HEK293 (cell line): Measurements from ENCODE around the gene UGT2A3.

Experiments used
- CTCF ChIA-PET: fragments of 350-600 bp; formaldehyde crosslinking; extraction: SDS; loops from one replicate; lab custom pipeline; 2021; ENCODE audit warnings: antibody characterized with exemption; lab: Yijun Ruan, JAX
- POLR2A ChIA-PET: fragments of 300-600 bp; formaldehyde crosslinking; extraction: SDS; loops from one replicate; lab custom pipeline; 2020; ENCODE audit warnings: antibody characterized with exemption, inconsistent platforms; lab: Yijun Ruan, JAX
- H3K27ac ChIP-seq: fragments of 200-500 bp; sonication (Bioruptor generic); 2 replicates; pipeline ENCODE4 v1.5.1; 2014; ENCODE audit warnings: low read depth, low read length, control low read depth, inconsistent platforms; ENCODE audit errors: extremely low read depth
- H3K36me3 ChIP-seq, 2 experiments: fragments of 200-500 bp in 1 of 2; sonication (Bioruptor generic) in 1 of 2; 1 replicate in 1 of 2; 2 replicates in 1 of 2; pipeline ENCODE4 v1.5.1; 2014 to 2017; ENCODE audit warnings: inconsistent platforms in 2 of 2, low read length in 2 of 2; ENCODE audit not compliant: control insufficient read depth in 2 of 2, insufficient read depth in 1 of 2
- H3K4me1 ChIP-seq: fragments of 200-500 bp; sonication (Bioruptor generic); 2 replicates; pipeline ENCODE4 v1.5.1; 2014; ENCODE audit warnings: mild to moderate bottlenecking, low read length, inconsistent platforms; ENCODE audit not compliant: control insufficient read depth, insufficient read depth
- H3K4me3 ChIP-seq: 2 replicates; pipeline ENCODE4 v1.5.1; 2011; ENCODE audit warnings: low read depth, mild to moderate bottlenecking, control low read depth, low read length, moderate library complexity
- H3K9me3 ChIP-seq: fragments of 200-500 bp; sonication (Bioruptor generic); 2 replicates; pipeline ENCODE4 v1.5.1; 2014; ENCODE audit warnings: low read depth, low read length, inconsistent platforms; ENCODE audit not compliant: control insufficient read depth, insufficient read depth
- BCL11B ChIP-seq: fragments of 450-650 bp; formaldehyde crosslinking; IDR thresholded peaks from 2 replicates; pipeline ENCODE4 v1.5.1; 2016; ENCODE audit warnings: low read depth, missing biosample characterization, missing genetic modification characterization
- GLIS1 ChIP-seq: fragments of 450-650 bp; formaldehyde crosslinking; IDR thresholded peaks from 2 replicates; pipeline ENCODE4 v1.5.1; 2016; ENCODE audit warnings: missing biosample characterization, missing genetic modification characterization
- IKZF3 ChIP-seq: fragments of 450-650 bp; IDR thresholded peaks from 2 replicates; pipeline ENCODE4 v1.5.0; 2018; ENCODE audit warnings: missing biosample characterization, mild to moderate bottlenecking, missing genetic modification characterization, moderate library complexity
- KLF1 ChIP-seq: fragments of 450-650 bp; formaldehyde crosslinking; IDR thresholded peaks from 2 replicates; pipeline ENCODE4 v1.5.1; 2016; ENCODE audit warnings: missing biosample characterization, missing genetic modification characterization
- PBX3 ChIP-seq: sonication (generic); formaldehyde crosslinking; IDR thresholded peaks from 2 replicates; pipeline ENCODE4 v1.8.1; 2022; ENCODE audit warnings: mild to moderate bottlenecking, moderate library complexity, missing genetic modification reagents
- SP7 ChIP-seq: fragments of 450-650 bp; formaldehyde crosslinking; IDR thresholded peaks from 2 replicates; pipeline ENCODE4 v1.5.1; 2016; ENCODE audit warnings: missing biosample characterization, missing genetic modification characterization
- YY1 ChIP-seq: fragments of 450-650 bp; formaldehyde crosslinking; IDR thresholded peaks from 2 replicates; pipeline ENCODE4 v1.5.1; 2018; ENCODE audit warnings: missing biosample characterization, missing genetic modification characterization
- YY2 ChIP-seq: fragments of 450-650 bp; formaldehyde crosslinking; IDR thresholded peaks from 2 replicates; pipeline ENCODE4 v1.5.1; 2016; ENCODE audit warnings: missing biosample characterization, missing genetic modification characterization
- ZNF121 ChIP-seq: fragments of 450-650 bp; formaldehyde crosslinking; IDR thresholded peaks from 2 replicates; pipeline ENCODE4 v1.5.1; 2016; ENCODE audit warnings: missing biosample characterization, missing genetic modification characterization
- ZNF138 ChIP-seq: fragments of 450-650 bp; formaldehyde crosslinking; IDR thresholded peaks from 2 replicates; pipeline ENCODE4 v1.5.1; 2016; ENCODE audit warnings: missing biosample characterization, missing genetic modification characterization, borderline replicate concordance
- ZNF140 ChIP-seq: fragments of 450-650 bp; formaldehyde crosslinking; IDR thresholded peaks from 2 replicates; pipeline ENCODE4 v1.5.1; 2016; ENCODE audit warnings: missing biosample characterization, missing genetic modification characterization
- ZNF169 ChIP-seq: fragments of 450-650 bp; formaldehyde crosslinking; IDR thresholded peaks from 2 replicates; pipeline ENCODE4 v1.5.1; 2016; ENCODE audit warnings: missing biosample characterization, missing genetic modification characterization
- ZNF239 ChIP-seq: fragments of 450-650 bp; formaldehyde crosslinking; IDR thresholded peaks from 2 replicates; pipeline ENCODE4 v1.5.1; 2016; ENCODE audit warnings: missing biosample characterization, missing genetic modification characterization
- ZNF280C ChIP-seq: fragments of 450-650 bp; formaldehyde crosslinking; IDR thresholded peaks from 2 replicates; pipeline ENCODE4 v1.5.1; 2016; ENCODE audit warnings: missing biosample characterization, missing genetic modification characterization
- ZNF426 ChIP-seq: fragments of 450-650 bp; formaldehyde crosslinking; IDR thresholded peaks from 2 replicates; pipeline ENCODE4 v1.5.1; 2017; ENCODE audit warnings: missing biosample characterization, missing genetic modification characterization, mild to moderate bottlenecking, inconsistent platforms, moderate library complexity
- ZNF544 ChIP-seq: fragments of 450-650 bp; formaldehyde crosslinking; IDR thresholded peaks from 2 replicates; pipeline ENCODE4 v1.5.0; 2017; ENCODE audit warnings: missing biosample characterization, missing genetic modification characterization
- ZNF549 ChIP-seq: fragments of 450-650 bp; IDR thresholded peaks from 2 replicates; pipeline ENCODE4 v1.5.1; 2018; ENCODE audit warnings: missing biosample characterization, missing genetic modification characterization, mild to moderate bottlenecking, inconsistent platforms, moderate library complexity
- ZNF561 ChIP-seq: fragments of 450-650 bp; IDR thresholded peaks from 2 replicates; pipeline ENCODE4 v1.5.1; 2018; ENCODE audit warnings: missing biosample characterization, missing genetic modification characterization, borderline replicate concordance
- ZNF624 ChIP-seq: fragments of 450-650 bp; formaldehyde crosslinking; IDR thresholded peaks from 2 replicates; pipeline ENCODE4 v1.5.1; 2017; ENCODE audit warnings: missing biosample characterization, missing genetic modification characterization
- ZNF670 ChIP-seq: fragments of 450-650 bp; formaldehyde crosslinking; IDR thresholded peaks from 2 replicates; pipeline ENCODE4 v1.5.1; 2016; ENCODE audit warnings: missing biosample characterization, missing genetic modification characterization, low read depth
- ZNF677 ChIP-seq: fragments of 450-650 bp; IDR thresholded peaks from 2 replicates; pipeline ENCODE4 v1.5.0; 2018; ENCODE audit warnings: missing biosample characterization, mild to moderate bottlenecking, missing genetic modification characterization, moderate library complexity
- ZNF768 ChIP-seq: fragments of 450-650 bp; formaldehyde crosslinking; IDR thresholded peaks from 2 replicates; pipeline ENCODE4 v1.5.1; 2018; ENCODE audit warnings: missing biosample characterization, mild to moderate bottlenecking, missing genetic modification characterization
- ZNF792 ChIP-seq: fragments of 450-650 bp; formaldehyde crosslinking; IDR thresholded peaks from 2 replicates; pipeline ENCODE4 v1.5.1; 2016; ENCODE audit warnings: missing biosample characterization, missing genetic modification characterization
- TF ChIP-seq, protein P1 (sequence below): fragments of 450-650 bp; formaldehyde crosslinking; IDR thresholded peaks from 2 replicates; pipeline ENCODE4 v1.5.1; 2016; ENCODE audit warnings: missing biosample characterization, missing genetic modification characterization
- TF ChIP-seq, protein P2 (sequence below): fragments of 450-650 bp; formaldehyde crosslinking; IDR thresholded peaks from 2 replicates; pipeline ENCODE4 v1.5.1; 2016; ENCODE audit warnings: missing biosample characterization, missing genetic modification characterization
- TF ChIP-seq, protein P3 (sequence below): fragments of 450-650 bp; formaldehyde crosslinking; IDR thresholded peaks from 2 replicates; pipeline ENCODE4 v1.5.1; 2016; ENCODE audit warnings: missing biosample characterization, missing genetic modification characterization
- TF ChIP-seq, protein P4 (sequence below): fragments of 450-650 bp; formaldehyde crosslinking; IDR thresholded peaks from 2 replicates; pipeline ENCODE4 v1.5.1; 2017; ENCODE audit warnings: missing biosample characterization, missing genetic modification characterization

UGT2A3 gene

DNA sequence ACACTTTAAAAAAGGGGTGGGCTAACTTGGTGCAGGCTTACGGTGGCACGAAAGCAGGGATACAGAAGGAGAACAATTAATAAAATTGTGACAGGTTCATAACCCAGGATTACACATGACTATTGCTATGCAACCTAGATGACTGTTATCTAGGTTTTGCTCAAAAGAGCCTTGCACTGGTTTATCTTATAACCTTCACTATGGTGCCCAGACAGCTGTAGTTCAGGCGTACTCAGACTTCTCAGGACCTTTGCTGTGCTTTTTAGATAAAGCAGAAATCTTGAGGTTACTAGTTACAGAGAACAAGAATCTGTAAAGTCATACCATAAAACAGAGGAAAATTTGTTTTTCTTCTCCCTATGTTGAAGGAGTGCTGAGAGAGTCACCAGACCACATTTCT lies 44.4 kb downstream of the UGT2A3 start:
- ChIA-PET CTCF (no interaction called here), POLR2A (no interaction called here)
- Histone ChIP-seq H3K9me3 (no peaks in the 10 kb centered on the region), H3K27ac (no peak overlapping the region), H3K4me1 (no peaks in the 10 kb centered on the region)
- TF ChIP-seq ZNF138 (tag by site-specific recombination) (no peak), ZNF239 (tag by site-specific recombination) (no peak), PBX3 (CRISPR knock-in tag) (no peak), GLIS1 (tag by site-specific recombination) (no peak), ZNF768 (tag by site-specific recombination) (no peak), ZNF624 (tag by site-specific recombination) (no peak), ZNF677 (tag by site-specific recombination) (no peak), BCL11B (no peak), YY2 (tag by site-specific recombination) (no peak), ZNF544 (tag by site-specific recombination) (no peak), ZNF670 (tag by site-specific recombination) (no peak), ZNF561 (tag by site-specific recombination) (no peak), IKZF3 (tag by site-specific recombination) (no peak)
- TF ChIP-seq, protein P1, sequence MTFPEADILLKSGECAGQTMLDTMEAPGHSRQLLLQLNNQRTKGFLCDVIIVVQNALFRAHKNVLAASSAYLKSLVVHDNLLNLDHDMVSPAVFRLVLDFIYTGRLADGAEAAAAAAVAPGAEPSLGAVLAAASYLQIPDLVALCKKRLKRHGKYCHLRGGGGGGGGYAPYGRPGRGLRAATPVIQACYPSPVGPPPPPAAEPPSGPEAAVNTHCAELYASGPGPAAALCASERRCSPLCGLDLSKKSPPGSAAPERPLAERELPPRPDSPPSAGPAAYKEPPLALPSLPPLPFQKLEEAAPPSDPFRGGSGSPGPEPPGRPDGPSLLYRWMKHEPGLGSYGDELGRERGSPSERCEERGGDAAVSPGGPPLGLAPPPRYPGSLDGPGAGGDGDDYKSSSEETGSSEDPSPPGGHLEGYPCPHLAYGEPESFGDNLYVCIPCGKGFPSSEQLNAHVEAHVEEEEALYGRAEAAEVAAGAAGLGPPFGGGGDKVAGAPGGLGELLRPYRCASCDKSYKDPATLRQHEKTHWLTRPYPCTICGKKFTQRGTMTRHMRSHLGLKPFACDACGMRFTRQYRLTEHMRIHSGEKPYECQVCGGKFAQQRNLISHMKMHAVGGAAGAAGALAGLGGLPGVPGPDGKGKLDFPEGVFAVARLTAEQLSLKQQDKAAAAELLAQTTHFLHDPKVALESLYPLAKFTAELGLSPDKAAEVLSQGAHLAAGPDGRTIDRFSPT (tag by site-specific recombination), result no peak
- TF ChIP-seq, protein P2, sequence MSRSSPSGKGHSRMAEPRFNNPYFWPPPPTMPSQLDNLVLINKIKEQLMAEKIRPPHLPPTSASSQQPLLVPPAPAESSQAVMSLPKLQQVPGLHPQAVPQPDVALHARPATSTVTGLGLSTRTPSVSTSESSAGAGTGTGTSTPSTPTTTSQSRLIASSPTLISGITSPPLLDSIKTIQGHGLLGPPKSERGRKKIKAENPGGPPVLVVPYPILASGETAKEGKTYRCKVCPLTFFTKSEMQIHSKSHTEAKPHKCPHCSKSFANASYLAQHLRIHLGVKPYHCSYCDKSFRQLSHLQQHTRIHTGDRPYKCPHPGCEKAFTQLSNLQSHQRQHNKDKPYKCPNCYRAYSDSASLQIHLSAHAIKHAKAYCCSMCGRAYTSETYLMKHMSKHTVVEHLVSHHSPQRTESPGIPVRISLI, result no peak
- TF ChIP-seq, protein P3, sequence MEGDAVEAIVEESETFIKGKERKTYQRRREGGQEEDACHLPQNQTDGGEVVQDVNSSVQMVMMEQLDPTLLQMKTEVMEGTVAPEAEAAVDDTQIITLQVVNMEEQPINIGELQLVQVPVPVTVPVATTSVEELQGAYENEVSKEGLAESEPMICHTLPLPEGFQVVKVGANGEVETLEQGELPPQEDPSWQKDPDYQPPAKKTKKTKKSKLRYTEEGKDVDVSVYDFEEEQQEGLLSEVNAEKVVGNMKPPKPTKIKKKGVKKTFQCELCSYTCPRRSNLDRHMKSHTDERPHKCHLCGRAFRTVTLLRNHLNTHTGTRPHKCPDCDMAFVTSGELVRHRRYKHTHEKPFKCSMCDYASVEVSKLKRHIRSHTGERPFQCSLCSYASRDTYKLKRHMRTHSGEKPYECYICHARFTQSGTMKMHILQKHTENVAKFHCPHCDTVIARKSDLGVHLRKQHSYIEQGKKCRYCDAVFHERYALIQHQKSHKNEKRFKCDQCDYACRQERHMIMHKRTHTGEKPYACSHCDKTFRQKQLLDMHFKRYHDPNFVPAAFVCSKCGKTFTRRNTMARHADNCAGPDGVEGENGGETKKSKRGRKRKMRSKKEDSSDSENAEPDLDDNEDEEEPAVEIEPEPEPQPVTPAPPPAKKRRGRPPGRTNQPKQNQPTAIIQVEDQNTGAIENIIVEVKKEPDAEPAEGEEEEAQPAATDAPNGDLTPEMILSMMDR (tag by site-specific recombination), result no peak
- TF ChIP-seq, protein P4, sequence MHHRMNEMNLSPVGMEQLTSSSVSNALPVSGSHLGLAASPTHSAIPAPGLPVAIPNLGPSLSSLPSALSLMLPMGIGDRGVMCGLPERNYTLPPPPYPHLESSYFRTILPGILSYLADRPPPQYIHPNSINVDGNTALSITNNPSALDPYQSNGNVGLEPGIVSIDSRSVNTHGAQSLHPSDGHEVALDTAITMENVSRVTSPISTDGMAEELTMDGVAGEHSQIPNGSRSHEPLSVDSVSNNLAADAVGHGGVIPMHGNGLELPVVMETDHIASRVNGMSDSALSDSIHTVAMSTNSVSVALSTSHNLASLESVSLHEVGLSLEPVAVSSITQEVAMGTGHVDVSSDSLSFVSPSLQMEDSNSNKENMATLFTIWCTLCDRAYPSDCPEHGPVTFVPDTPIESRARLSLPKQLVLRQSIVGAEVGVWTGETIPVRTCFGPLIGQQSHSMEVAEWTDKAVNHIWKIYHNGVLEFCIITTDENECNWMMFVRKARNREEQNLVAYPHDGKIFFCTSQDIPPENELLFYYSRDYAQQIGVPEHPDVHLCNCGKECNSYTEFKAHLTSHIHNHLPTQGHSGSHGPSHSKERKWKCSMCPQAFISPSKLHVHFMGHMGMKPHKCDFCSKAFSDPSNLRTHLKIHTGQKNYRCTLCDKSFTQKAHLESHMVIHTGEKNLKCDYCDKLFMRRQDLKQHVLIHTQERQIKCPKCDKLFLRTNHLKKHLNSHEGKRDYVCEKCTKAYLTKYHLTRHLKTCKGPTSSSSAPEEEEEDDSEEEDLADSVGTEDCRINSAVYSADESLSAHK (tag by site-specific recombination), result no peak
- TF ChIP-seq, all 188 proteins: peak for 0
- Histone ChIP-seq H3K4me3 (no peak overlapping the region), H3K36me3 (no peaks in the 10 kb centered on the region)

- POLR2A ChIA-PET, result no interaction called here
- H3K4me1 ChIP-seq, result no peaks in the 10 kb centered on the region
- H3K27ac ChIP-seq, result no peak overlapping the region
- CTCF ChIA-PET, result no interaction called here
- no peaks in the 10 kb centered on the region for H3K36me3 ChIP-seq
- H3K4me3 ChIP-seq, result no peak overlapping the region
- no peaks in the 10 kb centered on the region for H3K9me3 ChIP-seq
- no peak for TF ChIP-seq ZNF792
- no peak for TF ChIP-seq ZNF140 (tag by site-specific recombination)
- no peak for TF ChIP-seq SP7
- TF ChIP-seq ZNF280C, result no peak
- no peak for TF ChIP-seq ZNF549
- TF ChIP-seq ZNF169, result no peak
- TF ChIP-seq ZNF121 (tag by site-specific recombination), result no peak
- no peak for TF ChIP-seq KLF1 (tag by site-specific recombination)
- no peak for TF ChIP-seq ZNF426
- no peak for TF ChIP-seq YY1
Observed at GRCh38 chr4:68906780-68907137, 44.8 kb downstream of the UGT2A3 start.
